Stimulated activated CD4-positive, alpha-beta T cell treated with anti-CD3 and anti-CD28 coated beads, Interleukin-1b, Interleukin-23, amount 100 ng/mL, for 1 hour (primary cell): ENCODE results near the gene UNC119.
"Not testable (repeated sequence)": the region's sequence is repeated elsewhere in the genome, so short reads cannot be mapped to it uniquely, and the experiment has no call there.

Source experiments
- DNase-seq, 2 donors: peaks; one replicate each; pipeline ENCODE4 v3.0.0-alpha.2; 2020; ENCODE audit warnings: low read depth in 2 of 2

The UNC119 gene

GRCh38 chr17:28522281-28522680 is 30.1 kb downstream of the UNC119 start:
- not testable (repeated sequence) for DNase-seq

DNA sequence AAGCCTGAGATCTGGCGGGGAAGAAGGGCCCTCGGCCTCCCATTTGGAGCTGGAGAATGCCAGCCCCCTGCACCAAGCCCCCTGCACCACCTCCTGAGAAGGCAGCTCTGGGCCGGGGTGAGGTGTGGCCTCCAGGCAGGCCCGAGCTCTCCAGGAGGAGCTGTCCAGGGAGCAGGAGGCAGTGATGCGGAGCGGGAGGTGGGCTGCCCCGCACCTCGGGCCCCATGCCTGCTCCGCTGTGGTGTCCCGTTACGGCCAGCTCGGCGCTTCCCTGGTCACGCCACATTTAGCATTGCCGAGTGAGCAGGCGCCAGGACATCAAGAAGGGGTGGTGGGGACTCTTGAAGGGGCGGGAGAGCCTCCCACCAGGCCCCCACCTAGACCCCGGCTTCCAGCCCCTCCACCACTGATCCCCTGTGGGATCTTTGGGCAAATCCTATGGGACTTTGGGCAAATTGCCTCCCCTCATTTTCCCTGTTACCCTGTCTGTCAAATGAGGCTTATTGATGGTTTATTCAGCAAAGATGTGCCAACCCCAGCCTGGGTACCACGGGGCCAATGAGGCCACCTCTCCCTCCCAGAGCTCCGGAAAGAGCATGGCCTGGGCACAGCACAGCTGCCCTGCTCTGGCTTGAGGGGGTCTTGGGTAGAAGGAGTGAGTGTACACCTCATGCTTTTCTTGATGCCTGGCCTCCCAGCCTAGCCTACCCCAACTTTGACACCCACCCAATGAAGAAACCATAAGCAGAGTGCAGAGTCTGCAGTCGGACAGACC is 30.9 kb downstream of the UNC119 start:
- no peak for DNase-seq

GRCh38 chr17:28520687-28521086 is 31.7 kb downstream of the UNC119 start:
- no peak for DNase-seq

GRCh38 chr17:28519236-28519635 is 33.2 kb downstream of the UNC119 start:
- no peak for DNase-seq

DNA sequence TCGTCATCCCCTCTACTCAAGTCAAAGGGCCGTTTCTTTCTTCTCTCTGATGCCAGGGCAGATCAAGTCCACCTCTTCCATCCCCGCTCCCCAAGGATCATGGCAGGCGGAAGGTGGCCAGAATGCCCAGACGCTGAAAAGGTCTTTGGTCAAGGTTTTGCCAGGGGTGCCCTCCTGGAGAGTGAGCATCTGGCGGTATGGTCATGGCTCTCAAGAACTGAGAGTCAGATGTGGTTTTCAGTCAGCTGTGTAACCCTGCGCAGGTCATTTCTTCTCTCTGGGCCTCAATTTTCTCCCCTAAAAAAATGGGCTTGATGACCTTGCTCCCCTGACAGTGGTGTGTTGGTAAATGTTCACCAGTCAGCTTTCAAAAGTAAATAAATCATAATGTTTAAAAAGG is 33.8 kb downstream of the UNC119 start:
- DNase-seq: no peak

DNA sequence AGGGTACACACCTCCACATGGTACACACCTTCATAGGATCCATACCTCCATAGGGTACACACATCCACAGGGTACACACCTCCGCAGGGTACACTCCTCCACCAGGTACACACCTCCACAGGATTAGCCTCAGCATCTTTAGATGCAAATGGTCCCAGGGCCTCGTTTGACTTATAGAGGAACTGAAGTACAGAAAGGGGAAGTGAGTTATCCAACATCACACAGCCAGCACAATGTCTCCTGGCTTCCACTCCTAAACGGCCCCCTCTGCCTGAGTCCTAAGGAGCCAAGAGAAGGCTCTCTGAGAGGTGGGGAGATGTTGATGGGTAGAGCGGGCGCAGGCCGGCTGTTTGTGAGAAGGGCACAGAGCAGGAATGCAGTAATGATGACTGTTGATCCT is 34.3 kb downstream of the UNC119 start:
- no peak for DNase-seq

- no peak for DNase-seq
Measured at GRCh38 chr17:28515518-28515917, 36.9 kb downstream of the UNC119 start.

DNA sequence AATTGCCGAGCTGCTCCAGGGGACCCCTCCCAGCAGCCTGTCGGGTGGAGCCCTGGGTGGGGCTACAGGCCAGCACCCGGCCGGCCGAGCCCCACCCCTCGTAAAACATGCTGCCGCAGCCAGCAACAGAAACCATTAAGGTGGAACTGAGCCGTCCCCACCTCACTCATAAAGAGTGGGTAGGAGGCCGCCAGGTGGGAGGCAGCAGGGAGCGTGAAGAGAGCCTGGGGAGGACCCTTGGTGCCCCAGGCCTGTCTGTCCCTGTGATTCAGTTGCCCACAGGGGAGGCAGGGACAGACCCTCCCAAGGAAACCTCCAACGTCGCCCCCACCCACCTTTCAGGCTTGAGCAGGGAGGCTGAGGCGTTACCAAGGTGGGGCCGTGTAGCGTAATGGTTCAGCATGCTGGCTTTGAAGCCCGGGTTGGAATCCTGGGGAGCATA is 37.8 kb downstream of the UNC119 start:
- DNase-seq: no peak

GRCh38 chr17:28513476-28513875 is 38.9 kb downstream of the UNC119 start:
- DNase-seq: no peak

GRCh38 chr17:28511858-28512461 is 40.5 kb downstream of the UNC119 start:
- DNase-seq: no peak

- no peak for DNase-seq
Measured at GRCh38 chr17:28509789-28510188, 42.6 kb downstream of the UNC119 start.

DNA sequence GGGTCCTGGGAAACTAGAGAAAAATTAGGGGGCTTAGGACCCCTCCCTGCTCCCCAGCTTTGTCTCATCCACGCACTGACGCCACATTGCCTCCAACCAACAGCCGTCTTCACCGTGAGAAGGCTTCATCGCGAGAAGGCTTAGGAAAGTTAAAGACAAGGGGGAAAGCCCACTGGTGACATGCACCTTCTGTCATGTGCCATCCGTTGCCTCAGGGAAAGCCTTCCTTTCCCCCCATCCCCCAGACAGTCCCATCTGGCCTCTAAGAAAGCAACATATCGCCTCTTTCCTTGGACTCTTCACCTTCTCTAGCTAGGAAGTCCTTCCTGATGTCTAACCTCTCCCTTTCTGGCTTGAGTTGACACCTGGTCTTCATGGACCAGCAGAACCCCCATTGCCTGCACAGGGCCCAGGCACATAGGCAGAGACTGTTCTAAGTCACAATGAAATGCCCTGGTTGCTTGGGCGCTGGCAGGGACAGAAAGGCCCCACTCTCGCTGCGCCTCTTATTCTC is 44.2 kb downstream of the UNC119 start:
- DNase-seq: no peak

- no peak for DNase-seq
Measured at GRCh38 chr17:28507567-28508203, 44.7 kb downstream of the UNC119 start.

DNA sequence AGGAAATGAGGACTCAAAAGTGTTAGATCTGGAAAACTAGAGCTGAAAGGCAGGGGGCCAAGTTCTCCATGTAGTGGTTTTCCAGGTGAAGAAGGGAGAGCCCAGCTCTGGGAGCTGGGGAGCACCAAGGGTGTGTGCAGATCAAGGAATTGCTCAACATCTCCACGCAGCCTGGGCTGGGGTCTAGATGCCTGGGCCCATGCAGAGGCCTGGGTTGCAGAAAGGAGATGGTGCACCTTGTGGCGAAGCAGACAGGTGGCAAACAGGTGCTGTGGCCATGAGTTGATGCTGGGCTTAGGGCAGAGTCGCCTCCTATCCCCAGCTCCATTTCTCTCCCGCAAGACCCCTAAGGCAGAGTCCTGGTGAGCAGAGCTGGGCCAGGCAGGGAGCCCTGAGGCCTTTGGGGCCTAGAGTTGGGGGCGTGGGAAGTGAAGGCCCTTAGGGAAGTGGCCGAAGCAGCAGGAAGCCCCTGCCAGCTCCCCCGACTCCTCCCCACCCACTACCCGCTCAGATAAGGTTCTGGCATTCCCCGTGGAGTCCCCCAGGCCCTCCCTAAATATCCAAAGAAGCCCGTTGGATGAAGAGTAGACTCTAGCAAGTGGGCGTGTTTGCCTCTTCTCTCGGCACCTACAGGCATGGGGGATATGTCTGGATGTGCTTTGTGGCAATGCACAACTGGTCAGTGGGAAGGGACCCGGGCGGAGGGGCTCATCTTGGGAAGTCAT is 45.5 kb downstream of the UNC119 start:
- DNase-seq: no peak

DNA sequence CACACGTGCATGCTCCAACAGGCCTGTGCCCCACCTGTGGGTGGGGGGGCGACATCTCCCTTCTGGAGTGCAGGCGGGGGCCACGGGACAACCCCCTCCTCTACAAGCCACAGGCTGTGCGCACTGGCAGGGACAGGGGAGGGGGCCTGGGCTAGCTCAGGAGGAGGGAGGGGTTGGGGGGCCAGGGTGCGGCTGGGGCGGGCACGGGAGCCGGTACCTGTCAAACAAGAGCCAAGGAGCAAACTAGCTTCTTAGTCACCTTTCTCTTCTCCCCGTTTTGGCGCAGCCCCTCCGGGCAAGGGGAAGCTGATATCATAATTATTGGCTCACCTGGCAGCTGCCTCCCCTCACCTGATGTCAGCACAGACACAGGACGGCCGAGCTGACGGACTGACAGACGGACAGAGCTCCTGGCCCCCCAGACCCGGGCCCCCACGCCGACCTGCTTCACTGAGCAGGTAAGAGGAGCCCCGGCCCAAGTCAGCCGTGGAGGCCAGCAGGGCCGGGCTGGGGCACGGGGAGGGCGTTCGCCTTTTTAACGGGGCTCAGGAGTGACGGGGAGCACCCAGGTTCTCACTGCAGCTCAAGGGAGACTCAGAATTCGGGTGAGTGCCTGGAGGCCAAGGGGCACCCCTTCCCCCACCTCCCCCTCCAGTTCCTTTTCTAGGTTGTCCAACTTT is 46.3 kb downstream of the UNC119 start, which contains the start of gene FOXN1:
TSS of gene FOXN1 (plus strand) at position 363 of the 680 bp plus-strand sequence. CDS start 17,622 bp downstream, outside the sequence.
- no peak for DNase-seq

- DNase-seq: no peak
Measured at GRCh38 chr17:28503420-28503819, 49.0 kb downstream of the UNC119 start.

DNA sequence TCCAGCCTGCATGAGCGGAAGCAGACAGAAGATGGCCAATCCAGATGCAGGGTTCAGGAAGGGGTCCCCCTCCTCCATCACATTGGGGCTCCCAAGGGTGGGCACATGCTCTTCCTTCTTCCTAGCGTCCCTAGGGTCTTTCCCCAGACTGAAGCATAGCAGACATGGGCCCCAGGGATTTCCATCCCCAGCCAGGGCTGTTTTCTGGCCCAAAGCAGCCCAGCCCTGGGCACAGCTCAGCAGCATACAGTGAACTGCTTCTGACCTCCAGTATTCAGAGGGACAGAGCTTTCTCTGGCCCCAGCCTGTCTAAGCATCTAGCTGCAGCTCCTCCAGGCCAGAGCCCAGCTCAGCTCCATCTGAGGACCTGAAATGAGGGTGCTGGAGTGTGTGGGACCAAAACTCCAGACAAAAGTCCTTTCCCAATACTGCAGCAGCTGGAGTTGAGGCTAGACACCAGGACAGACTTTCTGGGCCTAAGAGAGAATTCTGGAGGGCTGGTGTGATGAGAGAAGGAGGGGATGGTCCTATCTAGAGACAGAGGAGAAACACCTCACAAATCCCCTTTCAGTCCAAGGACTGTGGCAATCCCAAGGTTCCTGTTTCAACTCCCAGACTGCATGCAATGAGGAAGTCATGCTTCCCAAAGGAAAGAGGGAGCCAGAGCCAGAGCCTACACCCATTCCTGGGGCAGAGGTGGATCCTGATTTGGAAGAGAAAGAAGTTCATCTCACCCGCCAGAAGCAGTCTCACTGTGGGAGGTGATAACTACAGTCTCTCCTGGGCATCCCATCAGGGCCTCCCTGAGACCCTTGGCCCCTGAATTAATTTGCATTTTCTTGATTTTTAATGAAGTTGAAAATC is 50.8 kb downstream of the UNC119 start:
- DNase-seq: no peak

DNA sequence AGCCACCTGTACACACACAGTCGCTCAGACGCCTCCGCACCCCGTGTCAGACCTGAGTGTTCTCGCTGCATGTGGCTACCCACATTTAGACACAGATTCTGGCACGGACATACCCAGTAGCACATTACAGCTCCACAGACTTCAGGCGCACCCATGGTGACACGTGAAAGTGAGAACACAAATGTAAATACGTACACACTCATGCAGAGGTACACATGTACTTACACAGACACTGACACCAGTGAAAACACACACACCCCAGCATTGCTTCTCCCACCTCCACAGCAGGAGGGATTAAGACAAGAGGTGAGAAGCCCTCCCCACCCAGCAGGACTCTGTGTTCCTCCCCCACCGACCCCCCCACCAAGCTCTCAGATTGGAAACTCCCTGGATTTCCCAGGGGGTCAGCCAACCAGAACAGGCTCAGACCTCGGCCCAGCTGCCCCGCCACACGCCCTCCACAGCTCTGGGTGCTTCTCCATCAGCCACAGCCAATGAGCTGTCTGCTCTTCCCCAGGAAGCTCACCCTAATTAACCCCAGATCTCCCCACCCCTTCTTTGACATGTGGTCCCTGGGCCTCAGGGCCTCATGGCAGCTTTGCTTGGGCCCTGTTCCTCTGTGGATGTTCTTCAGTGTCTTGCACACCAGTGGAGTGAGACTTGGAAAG is 51.6 kb downstream of the UNC119 start:
- no peak for DNase-seq

- no peak for DNase-seq
Measured at GRCh38 chr17:28499684-28500357, 52.6 kb downstream of the UNC119 start.
